ENCODE results near the gene MKLN1. TPM values are rescaled to one million over a fixed set of nuclear protein-coding genes. Genes with fewer than 3 reads are reported as not detected.

The MKLN1 gene
- polyA plus RNA-seq, 12 donors: 20.4 to 43.8 (median 28.4) TPM; not detected in 1

GRCh38 chr7:131544021-131544420, 216.3 kb downstream of the MKLN1 start:
- DNase-seq: no peak

GRCh38 chr7:131544449-131545301, 217.0 kb downstream of the MKLN1 start:
- DNase-seq: no peak

- no peak for DNase-seq
Measured at GRCh38 chr7:131546126-131546525, 218.4 kb downstream of the MKLN1 start.

Other genes with a start within 250 kb of the MKLN1 start
- 100 to 1,000 TPM in 1 of 12 donors, 10 to 100 TPM in 11; 65.5 to 217 (median 82.7) TPM for gene PODXL, start 228.8 kb downstream of the MKLN1 start, polyA plus RNA-seq (ENCODE audit: insufficient read length in 12 of 12)